Type B pancreatic cell (in vitro differentiated cells): Measurements from ENCODE around the gene TMEM59. TPM values are rescaled to one million over a fixed set of nuclear protein-coding genes. Genes with fewer than 3 reads are reported as not detected.

Experiments
- DNase-seq: peaks from one replicate; pipeline ENCODE4 v3.0.0; 2021; ENCODE audit warnings: mixed read lengths; ENCODE audit not compliant: unreplicated experiment; ENCODE audit errors: extremely low spot score
- H3K27ac Mint-ChIP-seq: 2 replicates; pipeline ENCODE4 v1.8.0; 2021; ENCODE audit warnings: mild to moderate bottlenecking, mixed read lengths
- H3K27me3 Mint-ChIP-seq: 2 replicates; pipeline ENCODE4 v1.8.0; 2021; ENCODE audit warnings: mixed read lengths
- H3K36me3 Mint-ChIP-seq: 2 replicates; pipeline ENCODE4 v1.8.0; 2021; ENCODE audit warnings: mixed read lengths
- H3K4me1 Mint-ChIP-seq: one replicate; pipeline ENCODE4 v1.8.0; 2021; ENCODE audit warnings: mixed read lengths; ENCODE audit not compliant: unreplicated experiment
- H3K4me3 Mint-ChIP-seq: 2 replicates; pipeline ENCODE4 v1.8.0; 2021; ENCODE audit warnings: mild to moderate bottlenecking, mixed read lengths
- H3K9me3 Mint-ChIP-seq: 2 replicates; pipeline ENCODE4 v1.8.0; 2021; ENCODE audit warnings: mixed read lengths
- total RNA-seq: library from RNA; stranded (reverse); gene quantifications from 2 replicates; pipeline ENCODE4 v1.2.1, GENCODE V29; 2021; ENCODE audit warnings: low replicate concordance
- TF ChIP-seq, protein P1 (sequence below): fragments of 200-600 bp; sonication (generic); conservative IDR thresholded peaks from 2 replicates; pipeline ENCODE4 v1.5.0; 2021; ENCODE audit warnings: antibody characterized with exemption, mild to moderate bottlenecking

The TMEM59 gene
- total RNA-seq, 1 donor from 2014 or later = 283 TPM

DNA sequence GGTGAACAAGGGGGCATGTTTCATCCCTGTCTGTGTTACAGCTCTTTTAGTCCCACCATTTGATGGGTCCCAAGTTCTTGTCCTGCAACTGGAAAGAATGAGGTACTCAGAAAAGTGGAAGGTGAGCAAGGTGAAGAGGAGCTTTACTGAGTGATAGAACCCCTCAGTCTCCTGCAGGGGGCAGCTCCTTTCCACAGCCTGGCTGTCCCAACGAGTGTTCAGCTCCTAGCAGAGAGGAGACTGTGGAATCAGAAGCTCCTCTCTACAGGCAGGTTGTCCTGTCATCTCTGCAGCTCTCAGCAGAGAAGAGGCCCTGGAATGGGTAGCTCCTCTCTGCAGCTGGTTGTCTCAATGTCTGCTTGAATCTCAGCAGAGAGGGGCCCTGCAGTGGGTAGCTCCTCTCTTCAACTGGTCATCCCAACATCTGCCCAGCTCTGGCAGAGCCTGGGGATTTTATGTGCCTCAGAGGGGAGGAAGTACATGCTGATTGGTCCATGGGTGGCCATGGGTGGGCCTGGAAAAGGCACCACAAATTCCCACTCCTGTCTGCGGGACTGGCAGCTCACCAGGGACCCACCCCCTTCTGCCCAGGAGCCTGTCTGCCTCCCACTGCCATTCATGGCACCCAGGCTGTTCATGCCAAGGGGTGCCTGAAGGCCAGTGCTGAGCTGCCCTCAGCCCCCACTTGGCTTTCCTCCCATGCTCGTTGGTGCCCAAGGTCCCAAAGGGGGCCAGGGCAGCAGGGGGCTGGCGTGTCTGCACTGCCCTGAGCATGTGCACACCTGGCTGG lies 60.7 kb downstream of the TMEM59 start:
- no peaks in the 10 kb centered on the region for H3K27me3 Mint-ChIP-seq
- no peak for DNase-seq
- no peaks in the 10 kb centered on the region for H3K9me3 Mint-ChIP-seq
- TF ChIP-seq, protein P1, sequence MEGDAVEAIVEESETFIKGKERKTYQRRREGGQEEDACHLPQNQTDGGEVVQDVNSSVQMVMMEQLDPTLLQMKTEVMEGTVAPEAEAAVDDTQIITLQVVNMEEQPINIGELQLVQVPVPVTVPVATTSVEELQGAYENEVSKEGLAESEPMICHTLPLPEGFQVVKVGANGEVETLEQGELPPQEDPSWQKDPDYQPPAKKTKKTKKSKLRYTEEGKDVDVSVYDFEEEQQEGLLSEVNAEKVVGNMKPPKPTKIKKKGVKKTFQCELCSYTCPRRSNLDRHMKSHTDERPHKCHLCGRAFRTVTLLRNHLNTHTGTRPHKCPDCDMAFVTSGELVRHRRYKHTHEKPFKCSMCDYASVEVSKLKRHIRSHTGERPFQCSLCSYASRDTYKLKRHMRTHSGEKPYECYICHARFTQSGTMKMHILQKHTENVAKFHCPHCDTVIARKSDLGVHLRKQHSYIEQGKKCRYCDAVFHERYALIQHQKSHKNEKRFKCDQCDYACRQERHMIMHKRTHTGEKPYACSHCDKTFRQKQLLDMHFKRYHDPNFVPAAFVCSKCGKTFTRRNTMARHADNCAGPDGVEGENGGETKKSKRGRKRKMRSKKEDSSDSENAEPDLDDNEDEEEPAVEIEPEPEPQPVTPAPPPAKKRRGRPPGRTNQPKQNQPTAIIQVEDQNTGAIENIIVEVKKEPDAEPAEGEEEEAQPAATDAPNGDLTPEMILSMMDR = peak; percentile 55
- no peak overlapping the region for H3K27ac Mint-ChIP-seq
- H3K36me3 Mint-ChIP-seq = no peaks in the 10 kb centered on the region
- H3K4me1 Mint-ChIP-seq = no peaks in the 10 kb centered on the region
- H3K4me3 Mint-ChIP-seq = no peak overlapping the region

DNA sequence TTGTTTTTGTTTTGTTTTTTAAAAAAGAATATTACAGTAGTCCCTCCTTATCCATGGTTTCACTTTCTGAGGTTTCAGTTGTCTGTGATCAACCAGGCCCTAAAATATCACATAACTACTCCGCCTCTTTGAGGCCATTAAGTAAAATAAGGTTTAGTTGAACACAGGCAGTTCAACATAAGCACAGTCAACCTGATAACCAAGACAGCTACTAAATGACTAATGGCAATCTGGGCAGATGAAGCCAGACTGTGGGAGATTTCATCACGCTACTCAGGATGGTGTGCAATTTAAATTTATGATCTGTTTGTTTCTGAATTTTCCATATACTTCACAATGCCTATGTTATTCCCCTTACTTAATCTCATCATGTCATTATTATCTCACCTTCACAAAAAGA lies 65.1 kb downstream of the TMEM59 start:
- TF ChIP-seq, protein P1 = no peak
- Mint-ChIP-seq H3K4me3 (no peak overlapping the region), H3K4me1 (peaks cover under 1% of the 10 kb centered on the region), H3K36me3 (no peaks in the 10 kb centered on the region), H3K27me3 (no peaks in the 10 kb centered on the region), H3K27ac (no peak overlapping the region), H3K9me3 (no peaks in the 10 kb centered on the region)
- DNase-seq = no peak

DNA sequence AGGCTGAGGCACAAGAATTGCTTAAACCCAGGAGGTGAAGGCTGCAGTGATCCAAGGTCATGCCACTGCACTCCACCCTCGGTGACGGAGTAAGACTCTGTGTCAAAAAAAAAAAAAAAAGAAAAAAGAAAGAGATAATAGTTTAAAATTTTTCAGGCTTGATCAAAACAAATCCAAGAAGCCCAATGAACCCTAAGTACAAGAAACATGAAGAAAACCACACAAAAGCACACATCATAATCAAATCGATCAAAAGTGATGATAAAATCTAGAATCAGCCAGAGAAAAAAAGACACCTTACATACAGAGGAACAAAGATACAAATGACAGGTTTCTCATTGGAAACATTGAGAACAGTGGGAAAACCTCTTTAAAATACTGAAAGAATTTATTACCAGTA lies 66.5 kb downstream of the TMEM59 start:
- Mint-ChIP-seq H3K27me3 (no peaks in the 10 kb centered on the region), H3K4me1 (peaks cover 9% of the 10 kb centered on the region), H3K9me3 (no peaks in the 10 kb centered on the region), H3K4me3 (no peak overlapping the region), H3K27ac (no peak overlapping the region), H3K36me3 (no peaks in the 10 kb centered on the region)
- TF ChIP-seq, protein P1 = no peak
- DNase-seq = no peak

DNA sequence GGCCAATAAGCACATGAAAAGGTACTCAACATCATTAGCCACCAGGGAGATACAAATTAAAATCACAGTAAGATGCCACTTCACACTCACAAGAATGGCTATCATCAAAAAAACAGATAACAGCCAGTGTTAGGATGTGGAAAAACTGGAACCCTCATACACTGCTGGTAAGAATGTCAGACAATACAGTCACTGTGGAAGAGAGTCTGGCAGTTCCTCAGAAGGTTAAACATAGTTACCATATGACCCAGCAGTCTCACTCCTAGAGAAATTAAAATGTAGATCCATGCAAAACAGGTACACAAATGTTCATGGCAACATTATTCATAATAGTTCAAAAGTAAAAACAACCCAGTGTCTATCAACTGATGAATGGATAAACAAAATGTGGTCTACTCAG lies 68.3 kb downstream of the TMEM59 start:
- Mint-ChIP-seq H3K4me3 (no peak overlapping the region), H3K9me3 (no peaks in the 10 kb centered on the region), H3K4me1 (peaks cover 15% of the 10 kb centered on the region), H3K27me3 (no peaks in the 10 kb centered on the region), H3K27ac (no peak overlapping the region), H3K36me3 (no peaks in the 10 kb centered on the region)
- TF ChIP-seq, protein P1 = no peak
- DNase-seq = no peak

DNA sequence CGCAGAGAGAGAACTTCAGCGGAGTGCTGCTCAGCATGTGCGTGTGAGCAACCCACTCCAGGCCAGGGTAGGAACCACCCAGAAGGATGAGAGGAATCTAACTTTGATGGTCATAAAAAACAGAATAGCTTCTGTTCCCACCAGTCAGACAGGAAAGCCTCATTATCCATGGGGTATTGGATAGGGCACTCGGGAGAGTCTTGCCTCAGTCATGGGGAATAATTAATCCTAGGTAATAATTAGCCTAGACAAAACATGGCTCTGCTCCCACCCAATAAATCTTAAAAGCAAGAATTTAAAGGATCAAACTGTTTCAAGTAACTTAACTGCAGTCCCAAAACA lies 70.3 kb downstream of the TMEM59 start:
- H3K27me3 Mint-ChIP-seq = no peaks in the 10 kb centered on the region
- TF ChIP-seq, protein P1 = no peak
- no peak for DNase-seq
- no peaks in the 10 kb centered on the region for H3K36me3 Mint-ChIP-seq
- no peaks in the 10 kb centered on the region for H3K9me3 Mint-ChIP-seq
- H3K4me3 Mint-ChIP-seq = peak overlapping the region; percentile 78
- peaks cover 21% of the 10 kb centered on the region for H3K4me1 Mint-ChIP-seq
- peak overlapping the region; percentile 81 for H3K27ac Mint-ChIP-seq
